Thymus (tissue), 11 donors: ENCODE results near the gene KARS1. TPM values are rescaled to one million over a fixed set of nuclear protein-coding genes. Genes with fewer than 3 reads are reported as not detected.

ENCODE experiments used
- DNase-seq, 9 donors: peaks; one replicate each; pipeline ENCODE4 v3.0.0-alpha.2; 2013; ENCODE audit warnings: low spot score in 9 of 9, low read depth in 6 of 9, missing footprints in 1 of 9
- H3K27ac ChIP-seq, 2 donors: one replicate each; pipeline ENCODE4 v1.5.1; 2013; ENCODE audit warnings: control low read depth in 1 of 2, low read depth in 1 of 2, low read length in 1 of 2, mild to moderate bottlenecking in 1 of 2, moderate library complexity in 1 of 2
- H3K27me3 ChIP-seq, 2 donors: one replicate each; pipeline ENCODE4 v1.5.1; 2013; ENCODE audit warnings: low read length in 1 of 2; ENCODE audit not compliant: control insufficient read depth in 2 of 2, insufficient read depth in 1 of 2
- H3K36me3 ChIP-seq, 2 donors: one replicate each; pipeline ENCODE4 v1.5.1; 2013; ENCODE audit warnings: low read length in 1 of 2, mild to moderate bottlenecking in 1 of 2, moderate library complexity in 1 of 2; ENCODE audit not compliant: control insufficient read depth in 2 of 2, insufficient read depth in 2 of 2
- H3K4me1 ChIP-seq, 2 donors: one replicate each; pipeline ENCODE4 v1.5.1; 2013; ENCODE audit warnings: low read length in 2 of 2; ENCODE audit not compliant: control insufficient read depth in 2 of 2, insufficient read depth in 2 of 2
- H3K4me3 ChIP-seq, 2 donors: one replicate each; pipeline ENCODE4 v1.5.1; 2013; ENCODE audit warnings: low read length in 2 of 2, control low read depth in 1 of 2, mild to moderate bottlenecking in 1 of 2
- H3K9me3 ChIP-seq, 2 donors: one replicate each; pipeline ENCODE4 v1.5.1; 2013; ENCODE audit warnings: low read length in 1 of 2, mild to moderate bottlenecking in 1 of 2; ENCODE audit not compliant: control insufficient read depth in 2 of 2, insufficient read depth in 1 of 2
- WGBS: extraction: QIAGEN DNeasy Blood & Tissue Kit; methylation state at CpG from one replicate; pipeline ENCODE4 v1.1.7; 2013; 5-methylcytosine and 5-hydroxymethylcytosine counted together
- polyA plus RNA-seq: library from polyadenylated mRNA; stranded (reverse); fragments of 200-250 nt; gene quantifications from one replicate; pipeline ENCODE4 v1.2.3, GENCODE V29; 2013
- total RNA-seq: library from RNA; stranded (reverse); fragments of 120-200 nt; gene quantifications from one replicate; pipeline ENCODE4 v1.2.4, GENCODE V29; 2013
- donor health status: healthy.

Gene KARS1
- total and polyA plus RNA-seq, 2 donors = 88.3 to 149 TPM

GRCh38 chr16:75620326-75621169, 26.9 kb downstream of the KARS1 start:
- peaks cover 28% of the 10 kb centered on the region in 2 donors for H3K36me3 ChIP-seq
- H3K27ac ChIP-seq = no peak overlapping the region
- H3K4me3 ChIP-seq = no peak overlapping the region
- WGBS = 91% methylated on average over 20 of the region's 20 CpGs
- DNase-seq = no peak
- H3K4me1 ChIP-seq = peaks cover 2 to 16% of the 10 kb centered on the region in 2 donors
- H3K27me3 ChIP-seq = no peaks in the 10 kb centered on the region
- H3K9me3 ChIP-seq = no peaks in the 10 kb centered on the region

GRCh38 chr16:75618780-75619179, 28.7 kb downstream of the KARS1 start:
- H3K36me3 ChIP-seq = peaks cover 30 to 36% of the 10 kb centered on the region in 2 donors
- no peaks in the 10 kb centered on the region for H3K27me3 ChIP-seq
- no peak overlapping the region for H3K4me3 ChIP-seq
- H3K9me3 ChIP-seq = no peaks in the 10 kb centered on the region
- peaks cover 2 to 16% of the 10 kb centered on the region in 2 donors for H3K4me1 ChIP-seq
- DNase-seq = no peak
- over 99% methylated on average over 2 of the region's 2 CpGs for WGBS
- H3K27ac ChIP-seq = no peak overlapping the region

- H3K27me3 ChIP-seq = no peaks in the 10 kb centered on the region
- DNase-seq = no peak
- 97% methylated on average over 3 of the region's 3 CpGs for WGBS
- H3K4me3 ChIP-seq = no peak overlapping the region
- H3K4me1 ChIP-seq = peaks cover 1 to 7% of the 10 kb centered on the region in 2 donors
- no peaks in the 10 kb centered on the region for H3K9me3 ChIP-seq
- H3K27ac ChIP-seq = no peak overlapping the region
- peaks cover 43 to 44% of the 10 kb centered on the region in 2 donors for H3K36me3 ChIP-seq
These were observed 30.3 kb downstream of the KARS1 start for GRCh38 chr16:75617121-75617520.

- Histone ChIP-seq H3K27me3 (no peaks in the 10 kb centered on the region), H3K27ac (no peak overlapping the region), H3K4me3 (no peak overlapping the region), H3K4me1 (peaks cover 0 to 2% of the 10 kb centered on the region in 2 donors), H3K9me3 (no peaks in the 10 kb centered on the region), H3K36me3 (peaks cover 45 to 48% of the 10 kb centered on the region in 2 donors)
- no peak for DNase-seq
- 96% methylated on average over 4 of the region's 4 CpGs for WGBS
These were observed 30.9 kb downstream of the KARS1 start for GRCh38 chr16:75616521-75617010.

- H3K36me3 ChIP-seq = peaks cover 49 to 55% of the 10 kb centered on the region in 2 donors
- H3K9me3 ChIP-seq = no peaks in the 10 kb centered on the region
- H3K27ac ChIP-seq = no peak overlapping the region
- no peaks in the 10 kb centered on the region for H3K27me3 ChIP-seq
- no peak for DNase-seq
- WGBS = 99% methylated on average over 2 of the region's 2 CpGs
- no peaks in the 10 kb centered on the region for H3K4me1 ChIP-seq
- H3K4me3 ChIP-seq = no peak overlapping the region
These were observed 31.8 kb downstream of the KARS1 start for GRCh38 chr16:75615619-75616018.

- Histone ChIP-seq H3K4me1 (no peaks in the 10 kb centered on the region), H3K27ac (no peak overlapping the region), H3K9me3 (no peaks in the 10 kb centered on the region), H3K36me3 (peaks cover 45 to 55% of the 10 kb centered on the region in 2 donors), H3K4me3 (no peak overlapping the region), H3K27me3 (no peaks in the 10 kb centered on the region)
- WGBS = over 99% methylated on average over 4 of the region's 4 CpGs
- DNase-seq = no peak
These were observed 33.2 kb downstream of the KARS1 start for GRCh38 chr16:75614066-75614897.

- peaks cover 52 to 58% of the 10 kb centered on the region in 2 donors for H3K36me3 ChIP-seq
- H3K4me1 ChIP-seq = no peaks in the 10 kb centered on the region
- WGBS = 98% methylated on average over 1 of the region's 1 CpG
- no peak overlapping the region for H3K4me3 ChIP-seq
- DNase-seq = no peak
- no peak overlapping the region for H3K27ac ChIP-seq
- no peaks in the 10 kb centered on the region for H3K27me3 ChIP-seq
- no peaks in the 10 kb centered on the region for H3K9me3 ChIP-seq
These were observed 41.0 kb downstream of the KARS1 start for GRCh38 chr16:75606507-75606906.

- Histone ChIP-seq H3K4me1 (no peaks in the 10 kb centered on the region), H3K4me3 (no peak overlapping the region), H3K9me3 (no peaks in the 10 kb centered on the region), H3K36me3 (peaks cover 52 to 59% of the 10 kb centered on the region in 2 donors), H3K27ac (no peak overlapping the region), H3K27me3 (no peaks in the 10 kb centered on the region)
- DNase-seq = no peak
- 97% methylated on average over 4 of the region's 4 CpGs for WGBS
These were observed 44.2 kb downstream of the KARS1 start for GRCh38 chr16:75603241-75603640.
